ENCODE measurements around the gene SLC2A10. TPM values are rescaled to one million over a fixed set of nuclear protein-coding genes. Genes with fewer than 3 reads are reported as not detected.

Gene SLC2A10
- total RNA-seq, 1 donor from 2014 or later: 12.7 TPM

- Mint-ChIP-seq H3K4me1 (ENCODE audit: low read depth, unreplicated experiment) (peaks cover 7% of the 10 kb centered on the region), H3K4me3 (ENCODE audit: unreplicated experiment) (no peak overlapping the region), H3K27me3 (ENCODE audit: low read depth, unreplicated experiment) (peaks cover 2% of the 10 kb centered on the region), H3K36me3 (ENCODE audit: low read depth, unreplicated experiment) (peaks cover 6% of the 10 kb centered on the region), H3K9me3 (ENCODE audit: unreplicated experiment) (peaks cover 7% of the 10 kb centered on the region), H3K27ac (ENCODE audit: unreplicated experiment) (no peak overlapping the region)
- H3K79me2 ChIP-seq (ENCODE audit: insufficient read depth, low read length): no peaks in the 10 kb centered on the region
- FAIRE-seq (no peak), DNase-seq (ENCODE audit: low read depth) (no peak)
- H2AFZ ChIP-seq (ENCODE audit: low read depth, low read length): no peak overlapping the region
- no peaks in the 10 kb centered on the region for H4K20me1 ChIP-seq (ENCODE audit: insufficient read depth, low read length)
- no peak overlapping the region for H3K9ac ChIP-seq (ENCODE audit: low read length)
- H3K4me2 ChIP-seq (ENCODE audit: low read length): no peak overlapping the region
- H3K4me1 ChIP-seq (ENCODE audit: insufficient read depth, low read length): no peaks in the 10 kb centered on the region
- no peak overlapping the region for H3K4me3 ChIP-seq (ENCODE audit: insufficient read depth, low read depth, low read length)
- no peaks in the 10 kb centered on the region for H3K9me3 ChIP-seq (ENCODE audit: insufficient read depth, low read depth, low read length)
- H3K27me3 ChIP-seq (ENCODE audit: insufficient read depth, low read length): peaks cover 2% of the 10 kb centered on the region
- no peak for TF ChIP-seq CTCF (IDR thresholded peaks at IDR 0.05; ENCODE audit: insufficient read depth, low read depth, low read length)
- no peak for TF ChIP-seq EZH2 (IDR thresholded peaks at IDR 0.05; ENCODE audit: insufficient read depth, low read length)
- no peak overlapping the region for H3K27ac ChIP-seq (ENCODE audit: low read depth, low read length)
- H3K36me3 ChIP-seq (ENCODE audit: insufficient read depth, low read length): no peaks in the 10 kb centered on the region
Observed at GRCh38 chr20:46701057-46701456, 8.4 kb upstream of the SLC2A10 start.

GRCh38 chr20:46701556-46701955 is 7.9 kb upstream of the SLC2A10 start:
- peaks cover 2% of the 10 kb centered on the region for H3K27me3 Mint-ChIP-seq (ENCODE audit: low read depth, unreplicated experiment)
- Histone ChIP-seq H3K27me3 (ENCODE audit: insufficient read depth, low read length) (peaks cover 2% of the 10 kb centered on the region), H3K4me1 (ENCODE audit: insufficient read depth, low read length) (no peaks in the 10 kb centered on the region), H4K20me1 (ENCODE audit: insufficient read depth, low read length) (no peaks in the 10 kb centered on the region), H3K79me2 (ENCODE audit: insufficient read depth, low read length) (no peaks in the 10 kb centered on the region), H3K4me3 (ENCODE audit: insufficient read depth, low read depth, low read length) (no peak overlapping the region), H3K36me3 (ENCODE audit: insufficient read depth, low read length) (no peaks in the 10 kb centered on the region), H3K4me2 (ENCODE audit: low read length) (no peak overlapping the region), H3K9me3 (ENCODE audit: insufficient read depth, low read depth, low read length) (no peaks in the 10 kb centered on the region), H3K9ac (ENCODE audit: low read length) (no peak overlapping the region), H3K27ac (ENCODE audit: low read depth, low read length) (no peak overlapping the region), H2AFZ (ENCODE audit: low read depth, low read length) (no peak overlapping the region)
- peaks cover 6% of the 10 kb centered on the region for H3K36me3 Mint-ChIP-seq (ENCODE audit: low read depth, unreplicated experiment)
- FAIRE-seq: no peak
- H3K4me1 Mint-ChIP-seq (ENCODE audit: low read depth, unreplicated experiment): peaks cover 2% of the 10 kb centered on the region
- TF ChIP-seq EZH2 (IDR thresholded peaks at IDR 0.05; ENCODE audit: insufficient read depth, low read length) (no peak), CTCF (IDR thresholded peaks at IDR 0.05; ENCODE audit: insufficient read depth, low read depth, low read length) (no peak)
- no peak for DNase-seq (ENCODE audit: low read depth)
- peaks cover 9% of the 10 kb centered on the region for H3K9me3 Mint-ChIP-seq (ENCODE audit: unreplicated experiment)
- H3K27ac Mint-ChIP-seq (ENCODE audit: unreplicated experiment): no peak overlapping the region
- no peak overlapping the region for H3K4me3 Mint-ChIP-seq (ENCODE audit: unreplicated experiment)

- no peak overlapping the region for H2AFZ ChIP-seq (ENCODE audit: low read depth, low read length)
- H3K4me1 Mint-ChIP-seq (ENCODE audit: low read depth, unreplicated experiment): peaks cover 2% of the 10 kb centered on the region
Observed at GRCh38 chr20:46701986-46702385, 7.5 kb upstream of the SLC2A10 start.

More at GRCh38 chr20:46701986-46702385, 7.5 kb upstream of the SLC2A10 start:
- Histone ChIP-seq H3K4me2 (ENCODE audit: low read length) (no peak overlapping the region), H3K9me3 (ENCODE audit: insufficient read depth, low read depth, low read length) (no peaks in the 10 kb centered on the region), H3K4me3 (ENCODE audit: insufficient read depth, low read depth, low read length) (no peak overlapping the region), H3K36me3 (ENCODE audit: insufficient read depth, low read length) (no peaks in the 10 kb centered on the region), H4K20me1 (ENCODE audit: insufficient read depth, low read length) (no peaks in the 10 kb centered on the region), H3K9ac (ENCODE audit: low read length) (no peak overlapping the region), H3K27ac (ENCODE audit: low read depth, low read length) (no peak overlapping the region), H3K79me2 (ENCODE audit: insufficient read depth, low read length) (no peaks in the 10 kb centered on the region), H3K27me3 (ENCODE audit: insufficient read depth, low read length) (peaks cover 2% of the 10 kb centered on the region), H3K4me1 (ENCODE audit: insufficient read depth, low read length) (no peaks in the 10 kb centered on the region)
- Mint-ChIP-seq H3K27me3 (ENCODE audit: low read depth, unreplicated experiment) (peaks cover 2% of the 10 kb centered on the region), H3K9me3 (ENCODE audit: unreplicated experiment) (peaks cover 10% of the 10 kb centered on the region), H3K36me3 (ENCODE audit: low read depth, unreplicated experiment) (peaks cover 6% of the 10 kb centered on the region), H3K4me3 (ENCODE audit: unreplicated experiment) (no peak overlapping the region), H3K27ac (ENCODE audit: unreplicated experiment) (no peak overlapping the region)
- FAIRE-seq (no peak), DNase-seq (ENCODE audit: low read depth) (no peak)
- TF ChIP-seq CTCF (IDR thresholded peaks at IDR 0.05; ENCODE audit: insufficient read depth, low read depth, low read length) (no peak), EZH2 (IDR thresholded peaks at IDR 0.05; ENCODE audit: insufficient read depth, low read length) (no peak)
